H1 (cell line): ENCODE measurements around the gene GPC1.

ENCODE experiments used
- ATF2 ChIP-seq: IDR thresholded peaks from 2 replicates; pipeline ENCODE4 v1.6.1; 2012; ENCODE audit warnings: low read length, inconsistent platforms
- CTCF ChIP-seq, 3 experiments: IDR thresholded peaks; 1 replicate in 2 of 3; 2 replicates in 1 of 3; pipeline versions ENCODE4 v1.5.1 to v1.6.1; 2011; ENCODE audit warnings: low read length in 3 of 3, mild to moderate bottlenecking in 3 of 3, inconsistent platforms in 2 of 3, low read depth in 1 of 3, moderate library complexity in 1 of 3; ENCODE audit not compliant: insufficient read depth in 1 of 3; ENCODE audit errors: control extremely low read depth in 1 of 3
- EGR1 ChIP-seq: IDR thresholded peaks from 2 replicates; pipeline ENCODE4 v1.6.1; 2011; ENCODE audit warnings: low read depth, low read length, borderline replicate concordance
- EZH2 ChIP-seq: fragments of 200-600 bp; sonication (generic); IDR thresholded peaks from 2 replicates; pipeline ENCODE4 v1.7.1; 2012; ENCODE audit warnings: low read depth, mild to moderate bottlenecking, moderate library complexity, low read length, inconsistent platforms; ENCODE audit not compliant: severe bottlenecking
- GTF2F1 ChIP-seq: IDR thresholded peaks from 2 replicates; pipeline ENCODE4 v1.6.1; 2012; ENCODE audit warnings: low read depth, low read length, improper control_type of control experiment, borderline replicate concordance
- MAX ChIP-seq: IDR thresholded peaks from 2 replicates; pipeline ENCODE4 v1.6.1; 2012; ENCODE audit warnings: inconsistent platforms
- POLR2A ChIP-seq, 2 experiments: IDR thresholded peaks; 1 replicate in 1 of 2; 2 replicates in 1 of 2; pipeline ENCODE4 v1.6.1; 2011; ENCODE audit warnings: low read depth in 2 of 2, low read length in 2 of 2, mild to moderate bottlenecking in 2 of 2; ENCODE audit errors: control extremely low read depth in 1 of 2
- RNF2 ChIP-seq: fragments of 200-900, 300-1000 bp; sonication (generic); IDR thresholded peaks from 2 replicates; pipeline ENCODE4 v1.7.1; 2016; ENCODE audit warnings: borderline replicate concordance, low read depth, mild to moderate bottlenecking, antibody characterized with exemption, low read length; ENCODE audit not compliant: poor library complexity, severe bottlenecking; ENCODE audit errors: missing control alignments
- RXRA ChIP-seq: IDR thresholded peaks from 2 replicates; pipeline ENCODE4 v1.6.1; 2011; ENCODE audit warnings: low read depth, mild to moderate bottlenecking, low read length, moderate library complexity; ENCODE audit not compliant: insufficient read depth
- SAP30 ChIP-seq: fragments of 300-600 bp; sonication (generic); IDR thresholded peaks from 2 replicates; pipeline ENCODE4 v1.7.1; 2012; ENCODE audit warnings: low read length, moderate library complexity, mild to moderate bottlenecking, inconsistent platforms; ENCODE audit not compliant: insufficient read depth, insufficient replicate concordance
- SP1 ChIP-seq: IDR thresholded peaks from 2 replicates; pipeline ENCODE4 v1.6.1; 2011; ENCODE audit warnings: low read depth, low read length
- TEAD4 ChIP-seq: IDR thresholded peaks from 2 replicates; pipeline ENCODE4 v1.6.1; 2012; ENCODE audit warnings: low read depth, low read length, inconsistent platforms, mixed read lengths
- ZNF274 ChIP-seq: IDR thresholded peaks from 2 replicates; pipeline ENCODE4 v1.7.0; 2012; ENCODE audit warnings: low read length, borderline replicate concordance; ENCODE audit errors: extremely low read depth

- TF ChIP-seq SP1 = no peak
- TF ChIP-seq POLR2A (IDR thresholded peaks at IDR 0.05; ENCODE audit: control extremely low read depth in 1 of 2, low read depth in 2 of 2, low read length in 2 of 2) = no peak
- no peak for TF ChIP-seq ZNF274
- TF ChIP-seq CTCF (IDR thresholded peaks at IDR 0.05; ENCODE audit: control extremely low read depth in 1 of 3, insufficient read depth in 1 of 3, low read depth in 1 of 3, low read length in 3 of 3) = no peak
- TF ChIP-seq MAX = no peak
- TF ChIP-seq SAP30 = no peak
- TF ChIP-seq GTF2F1 = no peak
- TF ChIP-seq RXRA = no peak
- TF ChIP-seq RNF2 = no peak
- no peak for TF ChIP-seq EGR1
- no peak for TF ChIP-seq ATF2
- TF ChIP-seq EZH2 = no peak
- TF ChIP-seq TEAD4 = no peak
Measured at GRCh38 chr2:240386326-240386725, 49.1 kb upstream of the GPC1 start.
